Measurements from ENCODE around the gene ANKDD1A. TPM values are rescaled to one million over a fixed set of nuclear protein-coding genes. Genes with fewer than 3 reads are reported as not detected.

ANKDD1A gene
- total RNA-seq, 1 donor from 2014 or later: 17.7 TPM

DNA sequence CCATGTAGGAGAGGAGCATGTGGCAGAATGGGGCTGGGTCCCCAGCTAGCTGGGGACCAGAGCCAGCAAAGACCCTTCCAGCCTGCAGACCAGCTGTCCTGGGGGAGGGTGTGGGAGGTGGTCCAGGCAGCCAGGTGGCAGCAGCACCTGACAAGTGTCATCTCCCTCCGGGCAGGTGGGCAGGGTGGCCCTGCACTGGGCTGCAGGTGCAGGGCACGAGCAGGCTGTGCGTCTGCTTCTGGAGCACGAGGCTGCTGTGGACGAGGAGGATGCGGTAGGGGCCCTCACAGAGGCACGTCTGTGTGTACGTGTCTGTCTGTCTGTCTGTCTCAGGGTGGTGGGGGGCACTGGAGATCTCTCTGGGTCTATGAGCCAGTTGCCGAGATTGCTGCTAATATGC is 5.5 kb downstream of the ANKDD1A start:
- Histone ChIP-seq H3K4me1 (peaks cover 6% of the 10 kb centered on the region), H3K27me3 (no peaks in the 10 kb centered on the region), H3K9me3 (no peaks in the 10 kb centered on the region), H3K27ac (no peak overlapping the region), H3K4me3 (no peak overlapping the region), H3K36me3 (no peaks in the 10 kb centered on the region)
- no peak for DNase-seq (ENCODE audit: extremely low spot score in 2 of 2)
- intact Hi-C loops (cut with DNase I): no loop called here
- TF ChIP-seq POLR2AphosphoS5 (IDR thresholded peaks at IDR 0.05; ENCODE audit: insufficient read depth in 1 of 2, low read depth in 1 of 2): no peak

DNA sequence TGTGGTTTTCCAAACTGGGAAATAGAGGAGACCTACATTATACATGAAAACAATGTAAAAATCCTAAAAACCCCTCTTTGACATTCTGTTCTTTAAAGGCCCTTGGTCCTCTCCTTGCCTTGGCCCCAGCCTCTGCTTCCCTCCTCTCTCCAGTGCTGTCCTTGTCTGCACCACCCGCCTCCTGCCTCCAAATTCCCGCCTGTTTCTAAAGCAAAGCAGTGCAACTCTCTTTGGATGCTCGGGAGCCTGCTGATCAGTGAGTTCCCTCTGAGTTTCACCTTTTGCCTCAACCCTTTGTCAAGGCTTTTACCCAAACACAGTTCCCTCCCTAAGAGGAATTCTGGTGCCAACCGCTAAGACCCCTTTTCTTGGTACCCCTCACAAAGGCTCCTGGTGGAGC is 8.0 kb downstream of the ANKDD1A start:
- Histone ChIP-seq H3K36me3 (no peaks in the 10 kb centered on the region), H3K27ac (no peak overlapping the region), H3K9me3 (no peaks in the 10 kb centered on the region), H3K4me1 (no peaks in the 10 kb centered on the region), H3K27me3 (no peaks in the 10 kb centered on the region), H3K4me3 (no peak overlapping the region)
- TF ChIP-seq, protein P1, sequence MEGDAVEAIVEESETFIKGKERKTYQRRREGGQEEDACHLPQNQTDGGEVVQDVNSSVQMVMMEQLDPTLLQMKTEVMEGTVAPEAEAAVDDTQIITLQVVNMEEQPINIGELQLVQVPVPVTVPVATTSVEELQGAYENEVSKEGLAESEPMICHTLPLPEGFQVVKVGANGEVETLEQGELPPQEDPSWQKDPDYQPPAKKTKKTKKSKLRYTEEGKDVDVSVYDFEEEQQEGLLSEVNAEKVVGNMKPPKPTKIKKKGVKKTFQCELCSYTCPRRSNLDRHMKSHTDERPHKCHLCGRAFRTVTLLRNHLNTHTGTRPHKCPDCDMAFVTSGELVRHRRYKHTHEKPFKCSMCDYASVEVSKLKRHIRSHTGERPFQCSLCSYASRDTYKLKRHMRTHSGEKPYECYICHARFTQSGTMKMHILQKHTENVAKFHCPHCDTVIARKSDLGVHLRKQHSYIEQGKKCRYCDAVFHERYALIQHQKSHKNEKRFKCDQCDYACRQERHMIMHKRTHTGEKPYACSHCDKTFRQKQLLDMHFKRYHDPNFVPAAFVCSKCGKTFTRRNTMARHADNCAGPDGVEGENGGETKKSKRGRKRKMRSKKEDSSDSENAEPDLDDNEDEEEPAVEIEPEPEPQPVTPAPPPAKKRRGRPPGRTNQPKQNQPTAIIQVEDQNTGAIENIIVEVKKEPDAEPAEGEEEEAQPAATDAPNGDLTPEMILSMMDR (IDR thresholded peaks at IDR 0.05): no peak
- TF ChIP-seq POLR2A (IDR thresholded peaks at IDR 0.05): no peak
- no peak for TF ChIP-seq POLR2AphosphoS5 (IDR thresholded peaks at IDR 0.05; ENCODE audit: insufficient read depth in 1 of 2, low read depth in 1 of 2)
- intact Hi-C loops (cut with DNase I): no loop called here
- DNase-seq (ENCODE audit: extremely low spot score in 2 of 2): no peak

DNA sequence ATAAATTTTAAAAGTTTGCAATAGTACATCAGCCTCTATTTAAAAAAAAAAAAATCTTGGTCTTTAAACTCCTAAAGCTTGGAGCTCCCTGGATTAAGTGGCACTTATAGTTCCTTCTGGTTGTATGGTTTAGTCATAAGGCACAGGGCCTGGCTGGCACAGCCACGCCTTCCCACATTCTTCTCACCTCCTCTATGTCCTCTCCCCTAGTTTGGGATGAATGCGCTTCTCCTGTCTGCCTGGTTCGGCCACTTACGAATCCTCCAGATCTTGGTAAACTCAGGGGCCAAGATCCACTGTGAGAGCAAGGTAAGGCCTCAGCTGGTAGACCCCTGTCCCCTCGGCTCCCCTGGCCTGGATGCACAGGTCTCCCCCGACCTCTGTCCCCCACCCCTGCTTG is 10.0 kb downstream of the ANKDD1A start:
- DNase-seq (ENCODE audit: extremely low spot score in 2 of 2): no peak
- H3K4me3 ChIP-seq: no peak overlapping the region
- no peaks in the 10 kb centered on the region for H3K9me3 ChIP-seq
- intact Hi-C loops (cut with DNase I): no loop called here
- no peaks in the 10 kb centered on the region for H3K27me3 ChIP-seq
- H3K27ac ChIP-seq: no peak overlapping the region
- H3K36me3 ChIP-seq: no peaks in the 10 kb centered on the region
- H3K4me1 ChIP-seq: no peaks in the 10 kb centered on the region
- TF ChIP-seq, protein P1 (IDR thresholded peaks at IDR 0.05): no peak
- TF ChIP-seq POLR2AphosphoS5 (IDR thresholded peaks at IDR 0.05; ENCODE audit: insufficient read depth in 1 of 2, low read depth in 1 of 2): no peak
- TF ChIP-seq POLR2A (IDR thresholded peaks at IDR 0.05): no peak

DNA sequence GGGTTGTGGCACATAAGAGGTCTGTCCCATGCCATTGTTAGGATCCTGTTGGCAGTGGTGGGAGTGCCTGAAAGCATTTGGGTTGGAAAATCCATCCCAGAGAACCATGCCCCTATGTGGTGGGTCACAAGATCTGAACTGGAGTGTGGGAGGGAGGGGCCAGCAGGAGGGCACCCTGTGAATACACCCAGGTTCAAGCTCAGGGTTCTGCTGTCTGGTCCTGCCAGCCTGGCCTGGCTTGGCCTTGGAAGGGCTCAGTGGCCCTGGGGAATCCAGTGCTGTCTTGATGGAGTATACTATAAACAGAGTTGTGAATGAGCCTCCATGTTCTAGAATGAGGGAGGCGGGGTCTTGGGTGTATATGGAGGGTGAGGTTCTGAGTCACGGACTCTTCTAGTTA is 11.8 kb downstream of the ANKDD1A start:
- Histone ChIP-seq H3K27ac (no peak overlapping the region), H3K9me3 (no peaks in the 10 kb centered on the region), H3K4me3 (no peak overlapping the region), H3K27me3 (no peaks in the 10 kb centered on the region), H3K36me3 (no peaks in the 10 kb centered on the region), H3K4me1 (no peaks in the 10 kb centered on the region)
- intact Hi-C loops (cut with DNase I): no loop called here
- DNase-seq (ENCODE audit: extremely low spot score in 2 of 2): no peak
- TF ChIP-seq POLR2A (IDR thresholded peaks at IDR 0.05) (no peak), POLR2AphosphoS5 (IDR thresholded peaks at IDR 0.05; ENCODE audit: insufficient read depth in 1 of 2, low read depth in 1 of 2) (no peak)
- TF ChIP-seq, protein P1 (IDR thresholded peaks at IDR 0.05): no peak

DNA sequence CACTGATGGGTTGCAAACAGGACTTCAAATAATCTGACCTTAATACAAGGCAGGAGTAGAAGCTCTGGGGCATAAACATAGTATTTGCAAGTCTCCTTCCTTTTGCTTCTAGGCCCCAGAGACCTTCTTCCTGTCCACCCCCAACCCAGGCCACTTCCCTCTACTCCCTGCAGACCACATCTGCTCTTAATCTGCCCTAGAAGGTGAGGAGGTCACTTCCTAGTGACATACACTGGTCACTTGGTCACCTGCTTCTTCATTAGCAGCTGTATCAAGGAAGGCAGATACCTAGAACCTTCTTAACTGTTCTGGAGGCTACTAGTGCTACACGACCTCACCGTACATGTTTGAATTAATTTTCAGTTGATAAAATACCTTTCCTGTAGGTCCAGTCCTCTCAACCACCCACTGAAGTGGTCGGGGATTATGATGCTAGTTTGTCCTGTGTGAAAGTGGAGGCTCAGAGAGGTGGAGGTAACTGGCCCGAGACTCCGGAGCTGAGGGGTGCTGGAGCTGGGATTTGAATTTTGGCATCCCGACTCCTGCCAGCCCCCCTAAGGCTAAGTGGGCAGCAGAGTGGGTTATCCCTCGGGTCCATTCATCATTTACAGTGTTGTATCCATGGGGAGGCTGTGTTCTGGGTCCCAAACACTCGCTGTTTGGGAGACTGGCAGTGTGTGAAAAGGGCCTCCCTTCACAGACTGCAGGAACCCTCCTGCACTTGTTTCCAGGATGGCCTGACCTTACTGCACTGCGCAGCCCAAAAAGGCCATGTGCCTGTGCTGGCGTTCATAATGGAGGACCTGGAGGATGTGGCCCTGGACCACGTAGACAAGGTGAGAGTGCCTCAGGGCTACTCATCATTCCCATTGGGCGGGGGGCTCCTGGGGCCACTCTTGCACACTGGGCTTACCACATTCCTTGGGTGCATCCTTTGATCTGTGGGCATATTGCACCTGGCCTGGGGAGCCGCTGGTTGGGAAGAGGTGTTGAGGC is 13.9 kb downstream of the ANKDD1A start:
- intact Hi-C loops (cut with DNase I): no loop called here
- TF ChIP-seq POLR2AphosphoS5 (IDR thresholded peaks at IDR 0.05; ENCODE audit: insufficient read depth in 1 of 2, low read depth in 1 of 2) (no peak), POLR2A (IDR thresholded peaks at IDR 0.05) (no peak)
- TF ChIP-seq, protein P1 (IDR thresholded peaks at IDR 0.05): no peak
- no peaks in the 10 kb centered on the region for H3K27me3 ChIP-seq
- H3K36me3 ChIP-seq: no peaks in the 10 kb centered on the region
- H3K4me1 ChIP-seq: no peaks in the 10 kb centered on the region
- H3K4me3 ChIP-seq: no peak overlapping the region
- no peak overlapping the region for H3K27ac ChIP-seq
- DNase-seq (ENCODE audit: extremely low spot score in 2 of 2): no peak
- H3K9me3 ChIP-seq: no peaks in the 10 kb centered on the region

Measured in vagina (tissue), 2 donors.